Astrocyte (in vitro differentiated cells and primary cell): ENCODE results near the gene SIGLEC8.

Experiments
- CTCF ChIP-seq: IDR thresholded peaks from 2 replicates; pipeline ENCODE4 v1.5.1; 2011; ENCODE audit warnings: low read depth, mild to moderate bottlenecking, inconsistent platforms, low read length, moderate library complexity; ENCODE audit not compliant: insufficient read depth
- EZH2 ChIP-seq: IDR thresholded peaks from 2 replicates; pipeline ENCODE4 v1.6.1; 2012; ENCODE audit warnings: mild to moderate bottlenecking, low read length, inconsistent platforms; ENCODE audit not compliant: insufficient read depth

GRCh38 chr19:51421229-51422052, 36.8 kb downstream of the SIGLEC8 start:
- TF ChIP-seq CTCF, result no peak
- TF ChIP-seq EZH2, result no peak
